Heart left ventricle (tissue), 16 donors: ENCODE data around the gene TCF7L2. TPM values are rescaled to one million over a fixed set of nuclear protein-coding genes. Genes with fewer than 3 reads are reported as not detected.
A peak's percentile ranks its signal among the peaks of the same experiment; 100 is the strongest.

Source experiments
- ATAC-seq, 4 donors: fragments of 200-7000 bp; cut with Tn5 transposase; one replicate each; pipeline ENCODE4 v1.9.1; 2020 to 2022; ENCODE audit warnings: moderate library complexity in 4 of 4, mild to moderate bottlenecking in 3 of 4, moderate number of reproducible peaks in 1 of 4
- DNase-seq, 5 donors: peaks; one replicate each; pipeline ENCODE4 v3.0.0-alpha.2; 2020
- H3K27ac ChIP-seq, 12 donors: fragments of 200-600 bp; sonication (generic) in 4 of 12; one replicate each; pipeline versions ENCODE4 v1.5.0 to v1.8.0; 2016 to 2022; ENCODE audit warnings: mild to moderate bottlenecking in 2 of 12
- H3K27me3 ChIP-seq, 9 donors: fragments of 200-600 bp; sonication (generic) in 2 of 9; one replicate each; pipeline versions ENCODE4 v1.5.1 to v1.8.0; 2016 to 2022; ENCODE audit warnings: mild to moderate bottlenecking in 3 of 9
- H3K36me3 ChIP-seq, 9 donors: fragments of 200-600 bp; sonication (generic) in 2 of 9; one replicate each; pipeline versions ENCODE4 v1.5.0 to v1.8.0; 2018 to 2022; ENCODE audit warnings: mild to moderate bottlenecking in 2 of 9
- H3K4me1 ChIP-seq, 12 donors: fragments of 200-600 bp; sonication (generic) in 4 of 12; one replicate each; pipeline versions ENCODE4 v1.5.0 to v1.8.0; 2016 to 2022; ENCODE audit warnings: mild to moderate bottlenecking in 3 of 12
- H3K4me3 ChIP-seq, 12 donors: fragments of 200-600 bp; sonication (generic) in 4 of 12; one replicate each; pipeline versions ENCODE4 v1.5.0 to v1.8.0; 2017 to 2022; ENCODE audit warnings: mild to moderate bottlenecking in 9 of 12, moderate library complexity in 4 of 12
- H3K9me3 ChIP-seq, 12 donors: fragments of 200-600 bp; sonication (generic) in 4 of 12; one replicate each; pipeline versions ENCODE4 v1.5.0 to v1.8.0; 2016 to 2022; ENCODE audit warnings: mild to moderate bottlenecking in 1 of 12
- POLR2A ChIP-seq, 2 donors: fragments of 450-650 bp; IDR thresholded peaks; one replicate each; pipeline ENCODE4 v1.6.1; 2017; ENCODE audit warnings: antibody characterized with exemption in 2 of 2, mild to moderate bottlenecking in 2 of 2, moderate library complexity in 2 of 2
- WGBS, 4 donors: extraction: QIAGEN DNeasy Blood & Tissue Kit in 2 of 4; methylation state at CpG; one replicate each; pipeline versions ENCODE4 v1.1.5 to v1.1.7; 2013 to 2018; 5-methylcytosine and 5-hydroxymethylcytosine counted together
- intact Hi-C, 10 donors: fragments of 100-400 bp; cut with DNase I; formaldehyde crosslinking; loops; one replicate each; pipeline versions ENCODE4 v1.11.1 to v1.14.2; 2022
- polyA plus RNA-seq, 2 donors: library from polyadenylated mRNA; stranded (reverse); fragments of 200-250 nt; gene quantifications; one replicate each; pipeline ENCODE4 v1.2.3, GENCODE V29; 2013
- total RNA-seq, 9 donors: library from RNA; depleted of rRNA in 2 of 9; stranded (reverse); fragments of >200 nt in 2 of 9; fragmentation: NEBNext Ultra II Directional in 3 of 9; extraction: Animal tissue kit (Norgen Biotek cat#: 25700) in 3 of 9; gene quantifications; one replicate each; pipeline versions ENCODE4 v1.1.0 to v1.2.4, GENCODE V29; 2016 to 2023
- TF ChIP-seq, protein P1 (sequence below), 12 donors: fragments of 200-600 bp; sonication (generic) in 4 of 12; IDR thresholded peaks; one replicate each; pipeline versions ENCODE4 v1.5.0 to v1.8.0; 2018 to 2022; ENCODE audit warnings: antibody characterized with exemption in 12 of 12, mild to moderate bottlenecking in 5 of 12
- donor health status: ischemic (EF 13 %, LVEDD 7.1; RV severe dilation, severe dysfunction).
- donor health status: healthy with polysubstance abuse.
- donor health status: DM: no; HTN: yes; CAD: no.
- donor health status: DM: no; HTN: no; CAD: no.
- donor health status: ischemic (EF 25% LVEDD 6.9; RV normal size, moderate dysfunction).
- donor health status: ischemic (EF 25% LVEDD 5.7; RV mildly dilated, moderate dysfunction).
- donor health status: healthy.
- donor health status: DM: yes; HTN: yes; CAD: no.
- donor health status: ischemic (EF 35%, LVEDD 5.7; RV mildly dilated, moderate dysfunction).
- donor health status: nonischemic (EF 11% LVEDD 7.7; RV severe dilation, severe dysfunction).
- donor health status: DM: yes; HTN: yes; CAD: no.
- donor health status: PGD.
- donor health status: ischemic (EF 29% LVEDD 5.4; RV normal size, mild dysfunction).
- donor health status: nonischemic (EF 23%, LVEDD 6.1; RV moderate dilation, normal function).

The TCF7L2 gene
- total and polyA plus RNA-seq, 11 donors, result 4.3 to 17.5 (median 8.4) TPM

DNA sequence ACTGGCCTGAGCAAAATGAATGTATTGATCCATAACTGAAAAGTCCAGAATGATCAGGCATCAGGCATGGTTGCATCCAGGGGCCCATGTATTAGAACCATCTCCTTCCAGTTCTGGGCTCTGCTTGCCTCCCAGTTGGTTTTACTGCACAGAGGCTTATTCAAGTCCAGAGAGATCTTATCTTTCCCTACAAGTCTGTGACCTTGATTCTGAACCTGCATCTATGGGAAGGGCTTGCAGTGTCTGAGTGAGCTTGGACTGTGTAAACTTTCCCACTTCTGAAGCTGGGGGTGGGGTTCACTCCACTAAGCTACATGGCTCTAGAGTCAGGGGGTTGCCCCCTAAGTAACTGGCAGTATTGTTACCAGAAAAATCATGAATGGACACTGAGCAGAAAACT, 136.2 kb downstream of the TCF7L2 start:
- peaks cover 0 to 16% (median 10%) of the 10 kb centered on the region in 12 donors for H3K4me1 ChIP-seq
- DNase-seq (no peak), ATAC-seq (no peak)
- H3K9me3 ChIP-seq, result no peaks in the 10 kb centered on the region
- no peak overlapping the region for H3K4me3 ChIP-seq
- intact Hi-C loops, result no loop called here
- peaks cover 0 to 6% (median 0%) of the 10 kb centered on the region in 9 donors for H3K36me3 ChIP-seq
- TF ChIP-seq POLR2A (IDR thresholded peaks at IDR 0.05), result no peak
- TF ChIP-seq, protein P1, sequence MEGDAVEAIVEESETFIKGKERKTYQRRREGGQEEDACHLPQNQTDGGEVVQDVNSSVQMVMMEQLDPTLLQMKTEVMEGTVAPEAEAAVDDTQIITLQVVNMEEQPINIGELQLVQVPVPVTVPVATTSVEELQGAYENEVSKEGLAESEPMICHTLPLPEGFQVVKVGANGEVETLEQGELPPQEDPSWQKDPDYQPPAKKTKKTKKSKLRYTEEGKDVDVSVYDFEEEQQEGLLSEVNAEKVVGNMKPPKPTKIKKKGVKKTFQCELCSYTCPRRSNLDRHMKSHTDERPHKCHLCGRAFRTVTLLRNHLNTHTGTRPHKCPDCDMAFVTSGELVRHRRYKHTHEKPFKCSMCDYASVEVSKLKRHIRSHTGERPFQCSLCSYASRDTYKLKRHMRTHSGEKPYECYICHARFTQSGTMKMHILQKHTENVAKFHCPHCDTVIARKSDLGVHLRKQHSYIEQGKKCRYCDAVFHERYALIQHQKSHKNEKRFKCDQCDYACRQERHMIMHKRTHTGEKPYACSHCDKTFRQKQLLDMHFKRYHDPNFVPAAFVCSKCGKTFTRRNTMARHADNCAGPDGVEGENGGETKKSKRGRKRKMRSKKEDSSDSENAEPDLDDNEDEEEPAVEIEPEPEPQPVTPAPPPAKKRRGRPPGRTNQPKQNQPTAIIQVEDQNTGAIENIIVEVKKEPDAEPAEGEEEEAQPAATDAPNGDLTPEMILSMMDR (IDR thresholded peaks at IDR 0.05), result no peak
- H3K27ac ChIP-seq, result peak overlapping the region in 1 of 12 donors; percentile 58
- H3K27me3 ChIP-seq, result no peaks in the 10 kb centered on the region

DNA sequence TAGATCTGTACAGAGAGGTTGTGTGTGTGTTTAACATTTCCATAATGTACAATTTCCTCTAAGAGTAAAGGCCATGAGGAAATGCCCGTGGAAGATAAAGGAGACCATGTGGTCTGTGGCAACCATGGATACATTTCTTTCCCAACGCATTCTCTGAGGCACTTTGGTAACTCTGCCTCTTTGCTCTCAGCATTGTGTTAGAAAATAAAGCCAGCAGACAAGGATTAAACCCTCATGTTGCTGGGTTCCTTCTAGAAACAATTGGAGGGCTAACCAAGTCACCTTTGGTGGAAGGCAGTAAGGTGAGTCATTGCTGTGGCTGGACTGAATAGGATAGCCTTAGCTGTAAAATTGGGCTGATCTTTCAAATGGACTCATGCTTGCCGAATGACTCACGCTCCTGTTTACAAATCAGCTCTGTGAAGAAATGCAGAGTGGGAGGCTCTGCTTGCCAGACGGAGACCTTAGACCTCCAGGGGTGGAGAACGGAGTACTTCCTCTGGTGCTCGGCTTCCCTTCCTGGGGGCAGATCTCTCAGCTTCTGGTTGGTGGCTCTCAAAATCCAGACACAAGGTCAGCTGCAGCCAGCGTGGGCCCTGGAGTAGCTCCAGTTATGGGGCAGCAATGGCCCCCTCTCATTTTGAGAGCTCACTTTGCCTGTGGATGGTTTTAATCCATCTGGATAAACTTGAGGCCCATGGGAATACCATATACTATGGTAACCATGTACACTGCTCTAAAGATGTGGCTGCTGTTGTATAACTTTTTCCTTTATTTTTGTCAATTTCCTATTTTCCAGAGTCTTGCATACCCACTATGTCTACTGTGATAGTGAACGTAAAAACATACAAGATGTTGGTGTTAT, 137.3 kb downstream of the TCF7L2 start:
- peak; percentile 11 to 97 (median 88) for ATAC-seq
- Histone ChIP-seq H3K4me1 (peaks cover 0 to 26% (median 10%) of the 10 kb centered on the region in 12 donors), H3K36me3 (peaks cover 0 to 6% (median 0%) of the 10 kb centered on the region in 9 donors), H3K27me3 (no peaks in the 10 kb centered on the region), H3K4me3 (no peak overlapping the region), H3K27ac (peak overlapping the region in 5 of 12 donors; percentile 2 to 60 (median 24)), H3K9me3 (no peaks in the 10 kb centered on the region)
- DNase-seq, result peak in 3 of 5 donors; percentile 31 to 71 (median 56)
- peak in 1 of 2 donors; percentile 12 for TF ChIP-seq POLR2A (IDR thresholded peaks at IDR 0.05)
- TF ChIP-seq, protein P1 (IDR thresholded peaks at IDR 0.05), result no peak
- 49 to 69% (median 67%) methylated on average over 7 to 9 of the region's 9 CpGs for WGBS, 4 donors
- intact Hi-C loops, result no loop called here

GRCh38 chr10:113088194-113088593, 138.1 kb downstream of the TCF7L2 start:
- intact Hi-C loops, result no loop called here
- ATAC-seq (no peak), DNase-seq (no peak)
- no peaks in the 10 kb centered on the region for H3K9me3 ChIP-seq
- no peaks in the 10 kb centered on the region for H3K27me3 ChIP-seq
- H3K4me1 ChIP-seq, result peaks cover 0 to 34% (median 16%) of the 10 kb centered on the region in 12 donors
- no peak overlapping the region for H3K4me3 ChIP-seq
- H3K27ac ChIP-seq, result no peak overlapping the region
- peaks cover 0 to 6% (median 0%) of the 10 kb centered on the region in 9 donors for H3K36me3 ChIP-seq
- TF ChIP-seq POLR2A (IDR thresholded peaks at IDR 0.05), result no peak
- TF ChIP-seq, protein P1 (IDR thresholded peaks at IDR 0.05), result no peak
- WGBS, 4 donors, result 99 to 100% (median 100%) methylated on average over 2 of the region's 2 CpGs

DNA sequence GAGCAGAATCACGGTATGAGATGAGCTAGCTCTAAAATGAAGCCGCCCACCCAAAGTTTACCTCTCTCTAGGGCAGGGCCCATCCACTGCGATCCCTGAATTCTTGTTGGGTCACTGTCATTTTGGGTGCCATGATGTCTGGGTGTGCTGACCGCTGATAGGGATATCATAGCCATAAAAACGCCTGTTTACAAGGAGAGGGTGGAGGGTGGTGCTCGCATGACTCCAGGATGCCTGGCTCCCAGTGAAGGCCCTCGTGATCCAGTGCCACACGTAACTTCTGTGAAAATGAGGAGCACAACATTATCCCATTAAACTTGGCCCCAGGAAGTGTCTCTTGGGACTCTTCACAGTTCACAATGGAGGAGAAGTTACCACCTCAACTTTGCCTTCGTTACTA, 139.5 kb downstream of the TCF7L2 start:
- 85 to 88% (median 88%) methylated on average over 8 to 9 of the region's 9 CpGs for WGBS, 4 donors
- intact Hi-C loops, result no loop called here
- Histone ChIP-seq H3K27ac (no peak overlapping the region), H3K4me3 (no peak overlapping the region), H3K4me1 (peaks cover 0 to 47% (median 21%) of the 10 kb centered on the region in 12 donors), H3K27me3 (no peaks in the 10 kb centered on the region), H3K36me3 (peaks cover 0 to 6% (median 0%) of the 10 kb centered on the region in 9 donors), H3K9me3 (no peaks in the 10 kb centered on the region)
- ATAC-seq, result no peak
- TF ChIP-seq POLR2A (IDR thresholded peaks at IDR 0.05), result no peak
- TF ChIP-seq, protein P1 (IDR thresholded peaks at IDR 0.05), result no peak
- no peak for DNase-seq
